ENCODE data around the gene WEE1.

WEE1 gene

GRCh38 chr11:9566561-9567063, 6.9 kb upstream of the WEE1 start:
- DNase-seq (ENCODE audit: low read depth) = no peak

- DNase-seq (ENCODE audit: low read depth) = no peak
Observed at GRCh38 chr11:9567401-9567800, 6.1 kb upstream of the WEE1 start.

- DNase-seq (ENCODE audit: low read depth) = no peak
Observed at GRCh38 chr11:9568161-9568853, 5.2 kb upstream of the WEE1 start.

- peak; percentile 95 for DNase-seq (ENCODE audit: low read depth)
Observed at GRCh38 chr11:9568854-9569587, 4.4 kb upstream of the WEE1 start.

GRCh38 chr11:9569588-9570164, 3.8 kb upstream of the WEE1 start:
- no peak for DNase-seq (ENCODE audit: low read depth)

GRCh38 chr11:9570313-9571025, 3.0 kb upstream of the WEE1 start:
- DNase-seq (ENCODE audit: low read depth) = no peak

- no peak for DNase-seq (ENCODE audit: low read depth)
Observed at GRCh38 chr11:9571071-9571762, 2.3 kb upstream of the WEE1 start.

- no peak for DNase-seq (ENCODE audit: low read depth)
Observed at GRCh38 chr11:9571763-9572115, 1.7 kb upstream of the WEE1 start.

GRCh38 chr11:9573775-9574621, 528 bp downstream of the WEE1 start:
- no peak for DNase-seq (ENCODE audit: low read depth)

GRCh38 chr11:9574622-9575259, 1.3 kb downstream of the WEE1 start:
- DNase-seq (ENCODE audit: low read depth) = no peak

- peak; percentile 76 for DNase-seq (ENCODE audit: low read depth)
Observed at GRCh38 chr11:9575260-9576240, 2.1 kb downstream of the WEE1 start.

- DNase-seq (ENCODE audit: low read depth) = no peak
Observed at GRCh38 chr11:9576701-9577381, 3.4 kb downstream of the WEE1 start.

GRCh38 chr11:9577556-9577955, 4.1 kb downstream of the WEE1 start:
- DNase-seq (ENCODE audit: low read depth) = no peak

- no peak for DNase-seq (ENCODE audit: low read depth)
Observed at GRCh38 chr11:9580894-9581293, 7.4 kb downstream of the WEE1 start.

- DNase-seq (ENCODE audit: low read depth) = no peak
Observed at GRCh38 chr11:9581556-9582161, 8.2 kb downstream of the WEE1 start.

- DNase-seq (ENCODE audit: low read depth) = no peak
Observed at GRCh38 chr11:9590717-9591116, 17.2 kb downstream of the WEE1 start.

GRCh38 chr11:9594267-9595046, 21.0 kb downstream of the WEE1 start:
- DNase-seq (ENCODE audit: low read depth) = no peak

Measured in stromal cell of bone marrow (primary cell).